ENCODE results near the gene ZNF469. TPM values are rescaled to one million over a fixed set of nuclear protein-coding genes. Genes with fewer than 3 reads are reported as not detected.

ZNF469 gene
- polyA plus RNA-seq, 1 experiment: 1.2 TPM

- no peaks in the 10 kb centered on the region for H3K27me3 ChIP-seq (ENCODE audit: control insufficient read depth, insufficient read depth, low read length)
- no peak for TF ChIP-seq CTCF (IDR thresholded peaks at IDR 0.05; ENCODE audit: insufficient read depth, low read depth, low read length)
- POLR2A ChIA-PET: interaction anchor here (0.6 kb wide), 2 partner anchors 303 to 360 kb away, joined by 3 to 8 read pairs; no protein-coding TSS in a partner anchor
Measured at GRCh38 chr16:88391144-88391850, 8.5 kb downstream of the ZNF469 start.

GRCh38 chr16:88392111-88392510, 9.4 kb downstream of the ZNF469 start:
- POLR2A ChIA-PET: interaction anchor here (0.6 kb wide), 1 partner anchor 360 kb away, joined by 8 read pairs; no protein-coding TSS in a partner anchor
- no peak for TF ChIP-seq CTCF (IDR thresholded peaks at IDR 0.05; ENCODE audit: insufficient read depth, low read depth, low read length)

More at GRCh38 chr16:88391144-88391850, 8.5 kb downstream of the ZNF469 start:
- CTCF ChIA-PET: no interaction called here
- DNase-seq (ENCODE audit: low read depth): no peak
- no peak overlapping the region for H3K4me3 ChIP-seq (ENCODE audit: low read depth, low read length)
- peaks cover 14% of the 10 kb centered on the region for H3K36me3 ChIP-seq (ENCODE audit: control insufficient read depth, insufficient read depth, low read length)

GRCh38 chr16:88392616-88393015, 9.9 kb downstream of the ZNF469 start:
- POLR2A ChIA-PET: no interaction called here
- H3K4me3 ChIP-seq (ENCODE audit: low read depth, low read length): no peak overlapping the region
- TF ChIP-seq CTCF (IDR thresholded peaks at IDR 0.05; ENCODE audit: insufficient read depth, low read depth, low read length): no peak
- no peak for DNase-seq (ENCODE audit: low read depth)
- peaks cover 14% of the 10 kb centered on the region for H3K36me3 ChIP-seq (ENCODE audit: control insufficient read depth, insufficient read depth, low read length)
- H3K27me3 ChIP-seq (ENCODE audit: control insufficient read depth, insufficient read depth, low read length): no peaks in the 10 kb centered on the region
- CTCF ChIA-PET: no interaction called here

More at GRCh38 chr16:88392111-88392510, 9.4 kb downstream of the ZNF469 start:
- Histone ChIP-seq H3K4me3 (ENCODE audit: low read depth, low read length) (no peak overlapping the region), H3K27me3 (ENCODE audit: control insufficient read depth, insufficient read depth, low read length) (no peaks in the 10 kb centered on the region), H3K36me3 (ENCODE audit: control insufficient read depth, insufficient read depth, low read length) (peaks cover 14% of the 10 kb centered on the region)
- CTCF ChIA-PET: no interaction called here
- DNase-seq (ENCODE audit: low read depth): no peak

GRCh38 chr16:88393034-88393433, 10.3 kb downstream of the ZNF469 start:
- Histone ChIP-seq H3K4me3 (ENCODE audit: low read depth, low read length) (no peak overlapping the region), H3K36me3 (ENCODE audit: control insufficient read depth, insufficient read depth, low read length) (peaks cover 16% of the 10 kb centered on the region), H3K27me3 (ENCODE audit: control insufficient read depth, insufficient read depth, low read length) (no peaks in the 10 kb centered on the region)
- CTCF ChIA-PET: interaction anchor here (0.6 kb wide), 1 partner anchor 10 kb away, joined by 3 read pairs; the partner anchor contains the start of gene ZNF469
- no peak for TF ChIP-seq CTCF (IDR thresholded peaks at IDR 0.05; ENCODE audit: insufficient read depth, low read depth, low read length)
- DNase-seq (ENCODE audit: low read depth): no peak
- POLR2A ChIA-PET: no interaction called here

- no peak for DNase-seq (ENCODE audit: low read depth)
- Histone ChIP-seq H3K36me3 (ENCODE audit: control insufficient read depth, insufficient read depth, low read length) (peaks cover 20% of the 10 kb centered on the region), H3K4me3 (ENCODE audit: low read depth, low read length) (no peak overlapping the region), H3K27me3 (ENCODE audit: control insufficient read depth, insufficient read depth, low read length) (no peaks in the 10 kb centered on the region)
- ChIA-PET CTCF (interaction anchor here (0.6 kb wide), 1 partner anchor 11 kb away, joined by 3 read pairs; the partner anchor contains the start of gene ZNF469), POLR2A (no interaction called here)
- TF ChIP-seq CTCF (IDR thresholded peaks at IDR 0.05; ENCODE audit: insufficient read depth, low read depth, low read length): no peak
Measured at GRCh38 chr16:88393571-88393970, 10.8 kb downstream of the ZNF469 start.
